Erythroblast (primary cell): ENCODE data around the gene AATF.

ENCODE experiments used
- GATA1 ChIP-seq: IDR thresholded peaks from 2 replicates; pipeline ENCODE4 v1.6.1; 2011; ENCODE audit warnings: low read depth, mild to moderate bottlenecking, control low read depth, low read length, moderate library complexity
- POLR2A ChIP-seq: IDR thresholded peaks from 2 replicates; pipeline ENCODE4 v1.6.1; 2011; ENCODE audit warnings: mild to moderate bottlenecking, low read length

GRCh38 chr17:37082985-37083384 is 134.2 kb downstream of the AATF start:
- TF ChIP-seq POLR2A (no peak), GATA1 (no peak)
